GM12864 (cell line): Measurements from ENCODE around the gene SDK2.
A peak's percentile ranks its signal among the peaks of the same experiment; 100 is the strongest.

ENCODE experiments used
- DNase-seq: peaks from one replicate; pipeline ENCODE4 v3.0.0-alpha.2; 2011; ENCODE audit warnings: low read depth
- H3K4me3 ChIP-seq: 2 replicates; pipeline ENCODE4 v1.5.1; 2011; ENCODE audit warnings: mild to moderate bottlenecking, low read depth, low read length, control low read depth
- TF ChIP-seq, protein P1 (sequence below): IDR thresholded peaks from 2 replicates; pipeline ENCODE4 v1.5.1; 2011; ENCODE audit warnings: low read depth, mild to moderate bottlenecking, moderate library complexity, low read length, control low read depth, inconsistent platforms; ENCODE audit errors: missing control alignments

Gene SDK2

DNA sequence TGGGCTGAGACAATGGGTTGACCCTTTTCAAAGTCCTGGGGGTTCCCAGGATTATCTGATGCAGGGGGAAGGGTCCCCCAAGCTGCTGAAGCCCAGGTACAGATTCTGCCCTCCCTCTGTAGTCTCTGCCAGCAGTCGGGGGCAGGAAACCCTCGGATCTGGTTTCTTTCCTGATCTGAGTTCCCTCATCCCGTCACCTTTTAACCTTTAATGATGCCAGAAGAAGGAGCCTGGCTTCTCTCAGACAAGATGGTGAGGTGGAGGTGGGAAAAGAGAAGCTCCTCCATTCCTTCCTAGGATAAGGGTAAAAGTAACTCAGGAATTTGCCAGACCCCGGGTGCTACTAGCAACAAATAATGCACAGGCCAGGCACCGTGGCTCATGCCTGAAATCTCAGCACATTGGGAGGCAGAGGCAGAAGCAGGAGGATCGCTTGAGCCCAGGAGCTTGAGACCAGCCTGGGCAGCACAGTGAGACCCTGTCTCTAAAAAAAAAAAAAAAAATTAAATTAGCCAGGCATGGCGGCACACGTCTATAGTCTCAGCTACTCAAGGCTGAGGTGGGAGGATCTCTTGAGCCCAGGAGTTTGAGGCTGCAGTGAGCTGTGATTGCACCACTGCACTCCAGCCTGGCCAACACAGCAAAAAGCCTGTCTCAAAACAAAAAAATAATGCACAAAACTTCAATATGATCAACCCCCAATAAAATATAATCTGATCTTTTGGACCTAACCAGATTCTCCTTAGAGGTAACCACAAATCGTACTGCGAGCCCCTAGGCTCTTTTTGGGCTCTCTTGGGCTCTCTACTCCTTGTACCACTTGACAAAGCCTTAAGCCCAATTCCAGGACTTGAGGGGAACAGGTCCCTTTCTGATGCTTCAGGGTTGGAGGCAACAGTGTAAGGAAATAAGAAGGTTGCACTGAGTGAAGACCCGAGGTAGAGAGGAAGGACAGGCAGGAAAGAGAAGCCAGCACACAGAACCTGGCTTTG, 338.1 kb downstream of the SDK2 start:
- TF ChIP-seq, protein P1, sequence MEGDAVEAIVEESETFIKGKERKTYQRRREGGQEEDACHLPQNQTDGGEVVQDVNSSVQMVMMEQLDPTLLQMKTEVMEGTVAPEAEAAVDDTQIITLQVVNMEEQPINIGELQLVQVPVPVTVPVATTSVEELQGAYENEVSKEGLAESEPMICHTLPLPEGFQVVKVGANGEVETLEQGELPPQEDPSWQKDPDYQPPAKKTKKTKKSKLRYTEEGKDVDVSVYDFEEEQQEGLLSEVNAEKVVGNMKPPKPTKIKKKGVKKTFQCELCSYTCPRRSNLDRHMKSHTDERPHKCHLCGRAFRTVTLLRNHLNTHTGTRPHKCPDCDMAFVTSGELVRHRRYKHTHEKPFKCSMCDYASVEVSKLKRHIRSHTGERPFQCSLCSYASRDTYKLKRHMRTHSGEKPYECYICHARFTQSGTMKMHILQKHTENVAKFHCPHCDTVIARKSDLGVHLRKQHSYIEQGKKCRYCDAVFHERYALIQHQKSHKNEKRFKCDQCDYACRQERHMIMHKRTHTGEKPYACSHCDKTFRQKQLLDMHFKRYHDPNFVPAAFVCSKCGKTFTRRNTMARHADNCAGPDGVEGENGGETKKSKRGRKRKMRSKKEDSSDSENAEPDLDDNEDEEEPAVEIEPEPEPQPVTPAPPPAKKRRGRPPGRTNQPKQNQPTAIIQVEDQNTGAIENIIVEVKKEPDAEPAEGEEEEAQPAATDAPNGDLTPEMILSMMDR = no peak
- DNase-seq = no peak
- no peak overlapping the region for H3K4me3 ChIP-seq

DNA sequence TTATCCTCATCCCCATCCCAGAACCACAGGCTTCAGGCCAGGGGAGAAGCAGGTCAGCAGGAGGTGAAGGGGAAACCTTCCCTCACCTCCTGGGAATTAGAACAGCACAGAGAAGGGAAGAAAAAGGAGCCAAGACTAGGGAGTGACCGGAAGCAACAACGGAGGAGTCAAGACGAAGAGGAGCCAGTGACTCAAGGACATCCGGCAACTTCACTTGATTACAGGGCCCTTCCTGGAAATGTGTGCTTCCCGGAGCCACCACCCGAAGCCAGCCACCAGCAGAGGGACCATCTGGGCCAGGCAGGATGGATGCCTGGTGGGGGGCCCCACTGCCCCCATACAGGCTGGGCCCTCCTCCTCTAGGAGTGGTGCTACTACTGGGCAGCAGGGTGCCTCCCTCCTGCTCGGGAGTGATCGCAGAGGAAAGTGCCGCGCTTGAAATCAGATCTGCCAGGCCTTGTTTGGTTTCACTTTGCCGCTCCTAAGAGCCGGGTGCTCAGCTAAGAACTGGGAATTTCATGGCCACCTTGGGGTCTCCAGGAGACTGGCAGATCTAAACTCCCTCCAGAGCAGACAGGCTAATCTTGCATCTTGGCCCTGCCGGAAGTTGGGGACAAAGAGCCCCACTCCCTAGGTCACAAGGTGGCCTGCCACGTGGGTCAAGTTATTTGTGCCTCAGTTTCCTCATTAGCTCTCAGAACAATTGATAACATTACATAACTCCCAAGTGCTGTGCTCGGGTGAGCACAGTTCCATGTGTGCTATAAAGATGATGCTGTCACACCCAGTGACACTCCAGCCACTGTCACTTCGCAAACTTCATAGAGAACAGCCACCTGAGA, 339.1 kb downstream of the SDK2 start:
- TF ChIP-seq, protein P1 = no peak
- H3K4me3 ChIP-seq = peak overlapping the region; percentile 30
- DNase-seq = no peak

DNA sequence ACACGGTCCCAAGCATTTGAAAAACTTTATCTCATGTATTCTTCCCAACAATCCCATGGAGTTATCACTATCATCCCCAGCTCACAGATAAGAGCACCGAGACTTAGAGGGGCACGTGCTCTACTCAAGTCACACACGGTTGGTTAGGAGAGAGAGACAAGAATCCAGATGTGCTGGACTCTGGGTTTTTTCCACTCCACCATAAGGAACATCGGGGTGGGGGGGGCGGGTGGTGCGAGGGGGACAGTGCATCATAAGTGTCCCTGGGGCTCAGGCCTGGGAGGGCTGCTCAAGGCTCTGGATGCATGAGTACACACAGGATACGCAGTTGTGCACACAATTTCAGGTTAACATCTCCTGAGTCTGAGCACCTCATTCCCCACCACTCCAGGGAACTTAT, 339.8 kb downstream of the SDK2 start:
- no peak for DNase-seq
- H3K4me3 ChIP-seq = no peak overlapping the region; the same call in 1 of the 2 replicates
- TF ChIP-seq, protein P1 = no peak

DNA sequence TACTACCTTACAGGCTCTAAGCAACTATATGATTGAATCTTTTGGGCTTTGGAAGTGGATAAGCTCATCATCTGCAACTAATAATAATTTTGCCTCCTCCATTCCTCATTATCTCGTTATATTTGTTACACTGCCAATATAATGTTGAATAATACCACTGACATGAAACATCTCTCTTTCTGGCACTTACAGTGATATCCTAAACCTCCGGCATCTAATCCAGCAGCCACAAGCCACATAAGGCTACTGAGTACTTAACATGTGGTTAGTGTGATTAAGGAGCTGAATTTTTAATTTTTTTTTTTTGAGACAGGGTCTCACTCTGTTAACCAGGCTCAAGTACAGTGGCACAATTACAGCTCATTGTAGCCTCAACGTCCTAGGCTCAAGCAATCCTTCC, 342.1 kb downstream of the SDK2 start:
- no peak for DNase-seq
- TF ChIP-seq, protein P1 = no peak
- H3K4me3 ChIP-seq = no peak overlapping the region

DNA sequence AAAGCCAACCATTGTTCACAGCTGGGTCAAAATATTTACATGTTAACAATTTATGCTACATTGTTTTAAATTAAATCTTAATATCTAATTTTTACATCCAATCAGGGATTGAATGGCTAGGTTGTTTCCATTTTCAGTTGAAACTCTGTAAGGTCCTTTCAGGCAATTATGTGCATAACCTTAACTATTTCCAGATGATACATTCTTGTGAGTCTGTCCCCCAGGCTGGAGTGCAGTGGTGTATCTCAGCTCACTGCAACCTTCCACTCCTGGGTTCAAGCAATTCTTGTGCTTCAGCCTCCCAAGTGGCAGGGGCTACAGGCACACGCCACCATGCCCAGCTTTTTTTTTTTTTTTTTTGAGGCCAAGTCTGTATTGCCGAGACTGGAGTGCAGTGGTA, 342.9 kb downstream of the SDK2 start:
- no peak overlapping the region for H3K4me3 ChIP-seq
- no peak for DNase-seq
- TF ChIP-seq, protein P1 = no peak

DNA sequence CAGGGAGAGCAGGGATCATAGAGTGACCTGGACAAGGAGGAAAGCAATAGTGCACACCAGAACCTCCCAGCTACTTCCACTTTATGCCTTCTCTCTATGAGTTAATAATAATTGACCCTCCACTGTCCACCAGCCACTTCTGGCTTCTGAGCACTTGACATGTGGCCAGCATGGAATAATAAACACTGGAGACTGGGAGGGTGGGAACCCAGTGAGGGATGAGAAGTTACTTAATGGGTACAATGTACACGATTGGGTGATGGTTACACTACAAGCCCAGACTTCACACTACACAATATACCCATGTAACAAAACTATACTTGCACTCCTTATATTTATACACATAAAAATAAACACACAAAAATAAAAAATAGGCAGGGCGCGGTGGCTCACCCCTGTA, 343.9 kb downstream of the SDK2 start:
- DNase-seq = no peak
- TF ChIP-seq, protein P1 = no peak
- no peak overlapping the region for H3K4me3 ChIP-seq
